ENCODE data around the gene MOV10. TPM values are rescaled to one million over a fixed set of nuclear protein-coding genes. Genes with fewer than 3 reads are reported as not detected.

MOV10 gene
- total and polyA plus RNA-seq, 2 donors (not counting 3 experiments of a cell fraction or from before 2014, with no cell fraction given) = 97.1 to 113 TPM

GRCh38 chr1:112651205-112651604 is 23.3 kb upstream of the MOV10 start:
- DNase-seq (ENCODE audit: low read depth, low spot score) (no peak), FAIRE-seq (no peak)
- Histone ChIP-seq H3K27ac (ENCODE audit: insufficient read depth, low read depth, low read length) (no peak overlapping the region), H3K36me3 (ENCODE audit: control insufficient read depth in 2 of 2, extremely low read depth in 1 of 2, insufficient read depth in 2 of 2, low read length in 2 of 2) (peaks cover 0 to 21% of the 10 kb centered on the region in 2 experiments), H3K4me3 (replicated peaks in 1 of 3; ENCODE audit: insufficient read depth in 1 of 3, low read depth in 1 of 3, low read length in 3 of 3) (no peak overlapping the region), H3K4me1 (ENCODE audit: control insufficient read depth, extremely low read depth, insufficient read depth, low read length) (no peaks in the 10 kb centered on the region), H4K20me1 (replicated peaks; ENCODE audit: control insufficient read depth, extremely low read depth, insufficient read depth, low read length) (no peaks in the 10 kb centered on the region), H2AFZ (ENCODE audit: low read depth, low read length) (no peak overlapping the region), H3K27me3 (ENCODE audit: control insufficient read depth in 2 of 2, insufficient read depth in 2 of 2, low read length in 2 of 2) (no peaks in the 10 kb centered on the region), H3K9ac (replicated peaks; ENCODE audit: extremely low read depth, insufficient read depth, low read length) (no peak overlapping the region), H3K4me2 (ENCODE audit: insufficient read depth, low read length) (no peak overlapping the region), H3K79me2 (ENCODE audit: control insufficient read depth, insufficient read depth, low read length) (peaks cover 59% of the 10 kb centered on the region), H3K9me3 (replicated peaks; ENCODE audit: control insufficient read depth, insufficient read depth, low read length) (no peaks in the 10 kb centered on the region), H3K9me1 (replicated peaks; ENCODE audit: control insufficient read depth, extremely low read depth, insufficient read depth, low read length) (no peaks in the 10 kb centered on the region)
- CTCF ChIA-PET = interaction anchor here (0.6 to 1.9 kb wide), 6 partner anchors 10 to 22 kb away, joined by 3 to 10 read pairs (median 3); no protein-coding TSS in a partner anchor
- POLR2A ChIA-PET = no interaction called here
- TF ChIP-seq FOS (IDR thresholded peaks at IDR 0.05; ENCODE audit: borderline replicate concordance, insufficient read depth, low read length) (no peak), CTCF (IDR thresholded peaks at IDR 0.05; ENCODE audit: extremely low read depth in 1 of 2, insufficient read depth in 1 of 2, low read depth in 1 of 2, low read length in 2 of 2) (no peak), JUN (IDR thresholded peaks at IDR 0.05; ENCODE audit: borderline replicate concordance, insufficient read depth, insufficient read length, low read depth) (no peak), GATA2 (IDR thresholded peaks at IDR 0.05; ENCODE audit: insufficient read depth, insufficient read length, low read depth, low read length) (no peak), MYC (IDR thresholded peaks at IDR 0.05; ENCODE audit: low read depth, low read length) (no peak), MAX (IDR thresholded peaks at IDR 0.05; ENCODE audit: insufficient read depth, insufficient read length) (no peak)
- intact Hi-C loops (cut with micrococcal nuclease) (no loop called here), dilution Hi-C loops (cut with MboI; ENCODE audit: extremely low pct_ligation_motif_present, low sequenced_read_pairs) (no loop called here)
- BruUV-seq (replicated peaks) = no TSS peak
